Measurements from ENCODE around the gene CASP14.

DNA sequence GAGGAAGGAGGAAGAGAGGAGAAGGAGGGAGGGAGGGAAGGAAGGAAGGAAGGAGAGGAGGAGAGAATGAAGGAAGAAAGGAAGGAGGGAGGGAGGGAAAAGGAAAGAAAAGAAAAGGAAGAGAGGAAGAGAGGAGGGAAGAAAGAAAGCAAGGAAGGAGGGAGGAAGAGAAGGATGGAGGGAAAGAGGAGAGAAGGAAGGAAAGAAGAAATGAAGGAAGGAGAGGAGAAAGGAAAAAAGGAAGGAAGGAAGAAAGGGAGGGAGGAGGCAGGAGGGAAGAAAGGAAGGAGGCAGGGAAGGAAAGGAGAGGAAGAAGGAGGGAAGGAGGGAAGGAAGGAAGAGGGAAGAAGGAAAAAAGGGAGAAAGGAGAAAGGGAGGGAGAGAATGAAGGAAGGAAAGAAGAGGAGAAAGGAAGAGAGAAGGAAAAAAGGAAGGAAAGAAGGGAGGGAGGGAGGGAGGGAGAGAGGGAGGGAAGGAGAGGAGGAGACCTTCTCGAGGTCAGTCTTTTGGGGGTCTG is 13.4 kb upstream of the CASP14 start:
- no peak for TF ChIP-seq EHMT2 (IDR thresholded peaks at IDR 0.05)
- TF ChIP-seq, protein P1, sequence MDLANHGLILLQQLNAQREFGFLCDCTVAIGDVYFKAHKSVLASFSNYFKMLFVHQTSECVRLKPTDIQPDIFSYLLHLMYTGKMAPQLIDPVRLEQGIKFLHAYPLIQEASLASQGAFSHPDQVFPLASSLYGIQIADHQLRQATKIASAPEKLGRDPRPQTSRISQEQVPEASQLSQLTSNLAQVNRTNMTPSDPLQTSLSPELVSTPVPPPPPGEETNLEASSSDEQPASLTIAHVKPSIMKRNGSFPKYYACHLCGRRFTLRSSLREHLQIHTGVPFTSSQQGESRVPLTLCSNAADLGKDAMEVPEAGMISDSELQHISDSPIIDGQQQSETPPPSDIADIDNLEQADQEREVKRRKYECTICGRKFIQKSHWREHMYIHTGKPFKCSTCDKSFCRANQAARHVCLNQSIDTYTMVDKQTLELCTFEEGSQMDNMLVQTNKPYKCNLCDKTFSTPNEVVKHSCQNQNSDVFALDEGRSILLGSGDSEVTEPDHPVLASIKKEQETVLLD (IDR thresholded peaks at IDR 0.05), result no peak
- TF ChIP-seq POLR2A (conservative IDR thresholded peaks at IDR 0.05), result no peak
- TF ChIP-seq CHD2 (IDR thresholded peaks at IDR 0.05; ENCODE audit: low read depth, low read length), result no peak
- TF ChIP-seq SMARCC2 (IDR thresholded peaks at IDR 0.05; ENCODE audit: low read depth), result no peak
- TF ChIP-seq EP300 (IDR thresholded peaks at IDR 0.05; ENCODE audit: low read length), result no peak
- no peak for TF ChIP-seq ZKSCAN1 (IDR thresholded peaks at IDR 0.05; ENCODE audit: low read depth, low read length)
- TF ChIP-seq, protein P2, sequence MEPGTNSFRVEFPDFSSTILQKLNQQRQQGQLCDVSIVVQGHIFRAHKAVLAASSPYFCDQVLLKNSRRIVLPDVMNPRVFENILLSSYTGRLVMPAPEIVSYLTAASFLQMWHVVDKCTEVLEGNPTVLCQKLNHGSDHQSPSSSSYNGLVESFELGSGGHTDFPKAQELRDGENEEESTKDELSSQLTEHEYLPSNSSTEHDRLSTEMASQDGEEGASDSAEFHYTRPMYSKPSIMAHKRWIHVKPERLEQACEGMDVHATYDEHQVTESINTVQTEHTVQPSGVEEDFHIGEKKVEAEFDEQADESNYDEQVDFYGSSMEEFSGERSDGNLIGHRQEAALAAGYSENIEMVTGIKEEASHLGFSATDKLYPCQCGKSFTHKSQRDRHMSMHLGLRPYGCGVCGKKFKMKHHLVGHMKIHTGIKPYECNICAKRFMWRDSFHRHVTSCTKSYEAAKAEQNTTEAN (CRISPR knock-in tag; IDR thresholded peaks at IDR 0.05), result no peak
- no peak for TF ChIP-seq SIX5 (IDR thresholded peaks at IDR 0.05; ENCODE audit: borderline replicate concordance in 1 of 2, insufficient read depth in 1 of 2, low read depth in 1 of 2, low read length in 2 of 2)
- TF ChIP-seq JUNB (CRISPR knock-in tag; conservative IDR thresholded peaks at IDR 0.05), result no peak
- TF ChIP-seq FOXJ2 (tag; IDR thresholded peaks at IDR 0.05), result no peak

Measured in K562 (cell line).